ENCODE measurements around the gene ABCB6.
A peak's percentile ranks its signal among the peaks of the same experiment; 100 is the strongest.
"Not testable (repeated sequence)": the region's sequence is repeated elsewhere in the genome, so short reads cannot be mapped to it uniquely, and the experiment has no call there.

The ABCB6 gene

GRCh38 chr2:219213026-219213415, 5.7 kb downstream of the ABCB6 start:
- no peak for DNase-seq

- DNase-seq = no peak
Measured at GRCh38 chr2:219210886-219211362, 7.8 kb downstream of the ABCB6 start.

- no peak for DNase-seq
Measured at GRCh38 chr2:219210196-219210885, 8.4 kb downstream of the ABCB6 start.

GRCh38 chr2:219209236-219210195, 9.2 kb downstream of the ABCB6 start:
- DNase-seq = no peak

GRCh38 chr2:219207884-219208740, 10.6 kb downstream of the ABCB6 start:
- peak; percentile 44 for DNase-seq

GRCh38 chr2:219207134-219207883, 11.4 kb downstream of the ABCB6 start:
- DNase-seq = no peak

GRCh38 chr2:219206328-219207133, 12.2 kb downstream of the ABCB6 start, which contains the start of gene ZFAND2B:
Gene ZFAND2B (plus strand): TSS chr2:219206782. CDS start chr2:219206988, 206 bp downstream.
- DNase-seq = peak; percentile 93

- no peak for DNase-seq
Measured at GRCh38 chr2:219205981-219206327, 12.8 kb downstream of the ABCB6 start.

- no peak for DNase-seq
Measured at GRCh38 chr2:219205165-219205538, 13.6 kb downstream of the ABCB6 start.

GRCh38 chr2:219204425-219205164, 14.2 kb downstream of the ABCB6 start:
- DNase-seq = no peak

- DNase-seq = not testable (repeated sequence)
Measured at GRCh38 chr2:219201331-219201730, 17.4 kb downstream of the ABCB6 start.

GRCh38 chr2:219200502-219201326, 18.0 kb downstream of the ABCB6 start:
- not testable (repeated sequence) for DNase-seq

GRCh38 chr2:219199470-219200211, 19.1 kb downstream of the ABCB6 start:
- DNase-seq = no peak

GRCh38 chr2:219198974-219199373, 19.8 kb downstream of the ABCB6 start:
- DNase-seq = no peak

GRCh38 chr2:219197388-219197787, 21.4 kb downstream of the ABCB6 start:
- DNase-seq = no peak

- DNase-seq = no peak
Measured at GRCh38 chr2:219186754-219187456, 31.9 kb downstream of the ABCB6 start.

- DNase-seq = no peak
Measured at GRCh38 chr2:219184121-219184520, 34.6 kb downstream of the ABCB6 start.

Measured in fibroblast of skin of back (primary cell).